IMR-90 (cell line): ENCODE measurements around the gene UEVLD.

Source experiments
- BHLHE40 ChIP-seq: fragments of 150-350 bp; IDR thresholded peaks from 2 replicates; pipeline ENCODE4 v1.6.1; 2016; ENCODE audit warnings: mild to moderate bottlenecking, low read depth, low read length
- CHD1 ChIP-seq: IDR thresholded peaks from 2 replicates; pipeline ENCODE4 v1.6.1; 2012; ENCODE audit warnings: low read depth, low read length, improper control_type of control experiment
- CTCF ChIP-seq: conservative IDR thresholded peaks from 2 replicates; pipeline ENCODE4 v1.5.1; 2012; ENCODE audit warnings: mild to moderate bottlenecking, low read depth, low read length, improper control_type of control experiment
- MXI1 ChIP-seq: IDR thresholded peaks from 2 replicates; pipeline ENCODE4 v1.6.1; 2012; ENCODE audit warnings: low read depth, mild to moderate bottlenecking, low read length, moderate library complexity, borderline replicate concordance
- SMC3 ChIP-seq: fragments of 150-350 bp; IDR thresholded peaks from 2 replicates; pipeline ENCODE4 v1.6.1; 2016; ENCODE audit warnings: low read depth, mild to moderate bottlenecking, antibody characterized with exemption, low read length, moderate library complexity

- TF ChIP-seq BHLHE40 (peak; percentile 16; the same call in 1 of the 2 replicates), CTCF (no peak), SMC3 (no peak), MXI1 (peak; percentile 93), CHD1 (no peak)
Observed at GRCh38 chr11:18594999-18595749, 6.6 kb upstream of the UEVLD start.
